Activated CD4-positive, alpha-beta T cell treated with anti-CD3 and anti-CD28 coated beads, Interleukin-2, amount 50 U/mL, for 4 hours (primary cell): ENCODE measurements around the gene AHCTF1.

Experiments
- DNase-seq, 2 experiments: peaks; one replicate each; pipeline ENCODE4 v3.0.0-alpha.2; 2020

The AHCTF1 gene

GRCh38 chr1:246931549-246932365 is at the start of gene AHCTF1:
Gene AHCTF1, minus strand, starts transcription at chr1:246931948. Its CDS starts 13,578 bp downstream, at chr1:246918370.
- peak; percentile 91 to 94 for DNase-seq

GRCh38 chr1:246978785-246979184 is 47.0 kb upstream of the AHCTF1 start:
- no peak for DNase-seq

- DNase-seq, result no peak
Measured at GRCh38 chr1:246978281-246978680, 46.5 kb upstream of the AHCTF1 start.

- DNase-seq, result no peak
Measured at GRCh38 chr1:246971969-246972368, 40.2 kb upstream of the AHCTF1 start.

GRCh38 chr1:246971090-246971721 is 39.5 kb upstream of the AHCTF1 start:
- DNase-seq, result peak; percentile 3 to 15

GRCh38 chr1:246969621-246970020 is 37.9 kb upstream of the AHCTF1 start:
- DNase-seq, result no peak

GRCh38 chr1:246966502-246966901 is 34.8 kb upstream of the AHCTF1 start:
- no peak for DNase-seq

- DNase-seq, result no peak
Measured at GRCh38 chr1:246959944-246960693, 28.4 kb upstream of the AHCTF1 start.

- DNase-seq, result no peak
Measured at GRCh38 chr1:246954126-246954525, 22.4 kb upstream of the AHCTF1 start.

GRCh38 chr1:246951413-246951812 is 19.7 kb upstream of the AHCTF1 start:
- no peak for DNase-seq

- DNase-seq, result no peak
Measured at GRCh38 chr1:246949956-246950355, 18.2 kb upstream of the AHCTF1 start.

- no peak for DNase-seq
Measured at GRCh38 chr1:246947255-246947654, 15.5 kb upstream of the AHCTF1 start.

- no peak for DNase-seq
Measured at GRCh38 chr1:246946366-246946765, 14.6 kb upstream of the AHCTF1 start.

- DNase-seq, result no peak
Measured at GRCh38 chr1:246934765-246935164, 3.0 kb upstream of the AHCTF1 start.

- no peak for DNase-seq
Measured at GRCh38 chr1:246933893-246934292, 2.1 kb upstream of the AHCTF1 start.

GRCh38 chr1:246932366-246932700 is 585 bp upstream of the AHCTF1 start:
- DNase-seq, result no peak

- DNase-seq, result peak; percentile 25 to 36
Measured at GRCh38 chr1:246930830-246931548, 759 bp downstream of the AHCTF1 start.

- DNase-seq, result no peak
Measured at GRCh38 chr1:246925997-246926626, 5.6 kb downstream of the AHCTF1 start.

GRCh38 chr1:246923900-246924299 is 7.8 kb downstream of the AHCTF1 start:
- DNase-seq, result no peak

GRCh38 chr1:246923482-246923881 is 8.3 kb downstream of the AHCTF1 start:
- no peak for DNase-seq

- no peak for DNase-seq
Measured at GRCh38 chr1:246921481-246921880, 10.3 kb downstream of the AHCTF1 start.

- no peak for DNase-seq
Measured at GRCh38 chr1:246919902-246920301, 11.8 kb downstream of the AHCTF1 start.
